HG03575 (cell line): ENCODE measurements around the gene CAMKK1.

Experiments
- ATAC-seq: cut with Tn5 transposase; IDR thresholded peaks from one replicate; pipeline ENCODE4 v1.9.1; 2021; ENCODE audit not compliant: unreplicated experiment, insufficient number of reproducible peaks, low FRiP score; ENCODE audit errors: extremely low read depth

Gene CAMKK1

GRCh38 chr17:3893003-3893719 lies at the start of gene CAMKK1:
CAMKK1 (minus strand) TSS chr17:3893053; CDS start chr17:3885687, 7,366 bp downstream.
- ATAC-seq, result no peak

- ATAC-seq, result no peak
These were observed 48.3 kb upstream of the CAMKK1 start for GRCh38 chr17:3940965-3941698.

GRCh38 chr17:3937359-3937758 lies 44.5 kb upstream of the CAMKK1 start:
- no peak for ATAC-seq

GRCh38 chr17:3935825-3936355 lies 43.0 kb upstream of the CAMKK1 start:
- no peak for ATAC-seq

- ATAC-seq, result no peak
These were observed 42.3 kb upstream of the CAMKK1 start for GRCh38 chr17:3935140-3935542.

GRCh38 chr17:3929764-3930163 lies 36.9 kb upstream of the CAMKK1 start:
- no peak for ATAC-seq

GRCh38 chr17:3929181-3929580 lies 36.3 kb upstream of the CAMKK1 start:
- no peak for ATAC-seq

- no peak for ATAC-seq
These were observed 35.6 kb upstream of the CAMKK1 start for GRCh38 chr17:3928406-3928805.

GRCh38 chr17:3927628-3928340 lies 34.9 kb upstream of the CAMKK1 start:
- no peak for ATAC-seq

- ATAC-seq, result no peak
These were observed 34.2 kb upstream of the CAMKK1 start for GRCh38 chr17:3926860-3927627.

- ATAC-seq, result no peak
These were observed 33.0 kb upstream of the CAMKK1 start for GRCh38 chr17:3925684-3926485.

GRCh38 chr17:3924512-3925350 lies 31.9 kb upstream of the CAMKK1 start:
- no peak for ATAC-seq

GRCh38 chr17:3923466-3924190 lies 30.8 kb upstream of the CAMKK1 start:
- no peak for ATAC-seq

- no peak for ATAC-seq
These were observed 29.9 kb upstream of the CAMKK1 start for GRCh38 chr17:3922765-3923164.

- no peak for ATAC-seq
These were observed 28.9 kb upstream of the CAMKK1 start for GRCh38 chr17:3921502-3922319.

GRCh38 chr17:3921006-3921405 lies 28.2 kb upstream of the CAMKK1 start:
- no peak for ATAC-seq
